Loucy (cell line): Measurements from ENCODE around the gene B9D1.

ENCODE experiments used
- H2AFZ ChIP-seq: fragments of 200-600 bp; sonication (generic); 2 replicates; pipeline ENCODE4 v1.6.0; 2016; ENCODE audit warnings: antibody characterized with exemption, mild to moderate bottlenecking, low read length, moderate library complexity
- H3F3A ChIP-seq: fragments of 200-600 bp; 2 replicates; pipeline ENCODE4 v1.6.0; 2016; ENCODE audit warnings: antibody characterized with exemption, low read depth, mild to moderate bottlenecking
- H3K27me3 ChIP-seq: fragments of 200-600 bp; sonication (generic); 2 replicates; pipeline ENCODE4 v1.6.1; 2014; ENCODE audit warnings: low read length, mild to moderate bottlenecking; ENCODE audit not compliant: insufficient read depth, poor library complexity, severe bottlenecking
- H3K36me3 ChIP-seq: fragments of 200-600 bp; sonication (generic); 2 replicates; pipeline ENCODE4 v1.6.1; 2016; ENCODE audit warnings: low read length; ENCODE audit not compliant: insufficient read depth
- H3K4me1 ChIP-seq: fragments of 200-600 bp; sonication (generic); 2 replicates; pipeline ENCODE4 v1.5.1; 2014; ENCODE audit warnings: low read length, mild to moderate bottlenecking; ENCODE audit not compliant: insufficient read depth, poor library complexity, severe bottlenecking
- H3K4me2 ChIP-seq: fragments of 200-600 bp; sonication (generic); 2 replicates; pipeline ENCODE4 v1.6.0; 2014; ENCODE audit warnings: antibody characterized with exemption, low read length, low read depth, mild to moderate bottlenecking; ENCODE audit not compliant: poor library complexity, severe bottlenecking
- H3K4me3 ChIP-seq: fragments of 200-600 bp; sonication (generic); 2 replicates; pipeline ENCODE4 v1.5.1; 2014; ENCODE audit warnings: low read length, mild to moderate bottlenecking, mixed read lengths; ENCODE audit not compliant: poor library complexity, severe bottlenecking
- H3K79me2 ChIP-seq: fragments of 200-600 bp; sonication (generic); 2 replicates; pipeline ENCODE4 v1.6.1; 2014; ENCODE audit warnings: low read length; ENCODE audit not compliant: insufficient read depth
- H3K9ac ChIP-seq: fragments of 200-600 bp; sonication (generic); 2 replicates; pipeline ENCODE4 v1.6.0; 2014; ENCODE audit warnings: mild to moderate bottlenecking, low read depth, low read length, moderate library complexity; ENCODE audit not compliant: poor library complexity, severe bottlenecking
- H3K9me2 ChIP-seq: fragments of 200-600 bp; sonication (generic); replicated peaks from 2 replicates; pipeline ENCODE4 v1.6.1; 2016; ENCODE audit warnings: low read depth, low read length, mixed read lengths
- H3K9me3 ChIP-seq: fragments of 200-600 bp; sonication (generic); 2 replicates; pipeline ENCODE4 v1.6.1; 2014; ENCODE audit warnings: mild to moderate bottlenecking, antibody characterized with exemption, low read length, low read depth; ENCODE audit not compliant: insufficient read depth
- H4K20me1 ChIP-seq: fragments of 200-600 bp; sonication (generic); 2 replicates; pipeline ENCODE4 v1.6.0; 2014; ENCODE audit warnings: antibody characterized with exemption, low read length, mild to moderate bottlenecking; ENCODE audit not compliant: insufficient read depth, poor library complexity, severe bottlenecking
- EZH2phosphoT487 ChIP-seq: fragments of 200-600 bp; IDR thresholded peaks from 2 replicates; pipeline ENCODE4 v1.6.1; 2018; ENCODE audit warnings: antibody characterized with exemption, mild to moderate bottlenecking, moderate library complexity, borderline replicate concordance
- TF ChIP-seq, protein P1 (sequence below): fragments of 200-600 bp; sonication (generic); conservative IDR thresholded peaks from 2 replicates; pipeline ENCODE4 v1.5.1; 2014; ENCODE audit warnings: mild to moderate bottlenecking, antibody characterized with exemption, low read length

B9D1 gene

DNA sequence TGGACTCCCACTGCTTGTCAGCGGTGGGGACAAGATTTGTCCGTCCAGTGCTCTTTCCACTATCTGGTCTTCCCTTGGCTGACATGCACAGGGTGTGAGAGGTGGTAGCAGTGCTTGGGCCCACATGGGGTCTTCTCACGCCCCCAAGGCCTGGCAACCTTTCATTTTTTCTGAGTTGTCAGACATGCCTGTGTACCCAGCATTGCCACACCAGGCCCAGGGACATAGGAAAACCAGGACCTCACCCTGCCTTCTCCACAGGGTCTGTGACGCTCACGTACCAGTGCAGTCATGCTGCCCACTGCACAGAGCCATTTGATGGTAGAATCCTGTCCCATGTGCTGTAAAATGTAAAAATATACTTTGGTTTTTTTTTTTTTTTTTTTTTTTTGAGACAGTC, 57.8 kb downstream of the B9D1 start:
- Histone ChIP-seq H3F3A (no peaks in the 10 kb centered on the region), H2AFZ (no peak overlapping the region), H3K36me3 (no peaks in the 10 kb centered on the region), H3K79me2 (no peaks in the 10 kb centered on the region), H3K4me1 (peaks cover 41% of the 10 kb centered on the region), H4K20me1 (no peaks in the 10 kb centered on the region), H3K4me2 (no peak overlapping the region), H3K27me3 (no peaks in the 10 kb centered on the region), H3K9ac (no peak overlapping the region), H3K9me2 (no peaks in the 10 kb centered on the region), H3K4me3 (no peak overlapping the region), H3K9me3 (no peaks in the 10 kb centered on the region)
- TF ChIP-seq EZH2phosphoT487, result no peak
- TF ChIP-seq, protein P1, sequence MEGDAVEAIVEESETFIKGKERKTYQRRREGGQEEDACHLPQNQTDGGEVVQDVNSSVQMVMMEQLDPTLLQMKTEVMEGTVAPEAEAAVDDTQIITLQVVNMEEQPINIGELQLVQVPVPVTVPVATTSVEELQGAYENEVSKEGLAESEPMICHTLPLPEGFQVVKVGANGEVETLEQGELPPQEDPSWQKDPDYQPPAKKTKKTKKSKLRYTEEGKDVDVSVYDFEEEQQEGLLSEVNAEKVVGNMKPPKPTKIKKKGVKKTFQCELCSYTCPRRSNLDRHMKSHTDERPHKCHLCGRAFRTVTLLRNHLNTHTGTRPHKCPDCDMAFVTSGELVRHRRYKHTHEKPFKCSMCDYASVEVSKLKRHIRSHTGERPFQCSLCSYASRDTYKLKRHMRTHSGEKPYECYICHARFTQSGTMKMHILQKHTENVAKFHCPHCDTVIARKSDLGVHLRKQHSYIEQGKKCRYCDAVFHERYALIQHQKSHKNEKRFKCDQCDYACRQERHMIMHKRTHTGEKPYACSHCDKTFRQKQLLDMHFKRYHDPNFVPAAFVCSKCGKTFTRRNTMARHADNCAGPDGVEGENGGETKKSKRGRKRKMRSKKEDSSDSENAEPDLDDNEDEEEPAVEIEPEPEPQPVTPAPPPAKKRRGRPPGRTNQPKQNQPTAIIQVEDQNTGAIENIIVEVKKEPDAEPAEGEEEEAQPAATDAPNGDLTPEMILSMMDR, result no peak

DNA sequence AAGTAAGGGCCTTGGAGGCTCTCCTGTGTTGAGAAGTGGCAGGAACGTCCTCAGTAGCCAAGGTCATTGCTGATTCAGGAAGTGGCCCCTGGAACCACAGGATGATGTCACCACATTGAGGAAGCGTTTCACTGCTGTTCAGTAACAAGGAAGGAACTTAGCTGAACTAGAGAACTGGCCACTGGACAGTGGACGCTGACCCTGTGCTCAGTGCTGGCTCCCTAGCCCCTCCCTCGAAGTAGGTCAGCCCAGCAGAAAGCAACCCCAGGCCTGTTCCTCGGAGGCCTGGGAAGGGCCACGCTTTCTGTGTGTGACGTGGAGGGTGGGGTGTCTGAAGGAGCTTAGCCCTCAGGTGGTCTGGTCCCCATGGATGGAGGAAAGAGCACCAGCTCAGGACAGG, 58.3 kb downstream of the B9D1 start:
- peak overlapping the region; percentile 33 for H3K4me2 ChIP-seq
- H2AFZ ChIP-seq, result no peak overlapping the region
- no peak for TF ChIP-seq EZH2phosphoT487
- TF ChIP-seq, protein P1, result no peak
- H3K4me1 ChIP-seq, result peaks cover 41% of the 10 kb centered on the region
- H3K27me3 ChIP-seq, result peaks cover 3% of the 10 kb centered on the region
- no peaks in the 10 kb centered on the region for H3K9me2 ChIP-seq
- no peaks in the 10 kb centered on the region for H3K36me3 ChIP-seq
- no peak overlapping the region for H3K4me3 ChIP-seq
- H3F3A ChIP-seq, result no peaks in the 10 kb centered on the region
- H3K79me2 ChIP-seq, result no peaks in the 10 kb centered on the region
- no peaks in the 10 kb centered on the region for H3K9me3 ChIP-seq
- no peak overlapping the region for H3K9ac ChIP-seq
- H4K20me1 ChIP-seq, result no peaks in the 10 kb centered on the region

DNA sequence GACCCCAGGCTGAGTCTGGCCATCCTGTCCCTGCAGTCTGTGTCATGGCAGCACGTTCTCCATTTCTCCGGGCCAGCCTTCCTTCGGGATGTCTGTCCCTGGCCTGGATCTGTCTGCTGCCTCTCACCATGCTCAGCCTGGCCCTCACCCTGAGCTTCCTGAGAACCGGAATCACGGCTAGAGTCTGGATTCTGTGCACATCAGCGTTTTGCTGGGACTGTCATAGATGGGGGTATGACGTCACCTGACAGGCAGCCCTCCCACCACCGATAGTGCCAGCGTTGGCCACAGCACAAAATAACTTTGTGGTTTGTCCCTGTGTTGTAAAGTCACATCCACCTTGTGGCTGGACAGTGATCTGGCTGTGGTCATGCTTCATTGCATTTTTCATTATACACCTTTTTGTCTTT, 59.2 kb downstream of the B9D1 start:
- Histone ChIP-seq H3K9me3 (no peaks in the 10 kb centered on the region), H3K4me2 (no peak overlapping the region), H3K36me3 (no peaks in the 10 kb centered on the region), H3K9ac (no peak overlapping the region), H2AFZ (no peak overlapping the region), H3K79me2 (no peaks in the 10 kb centered on the region), H3K27me3 (peaks cover 4% of the 10 kb centered on the region), H4K20me1 (no peaks in the 10 kb centered on the region), H3K4me1 (peaks cover 41% of the 10 kb centered on the region), H3F3A (no peaks in the 10 kb centered on the region), H3K4me3 (no peak overlapping the region), H3K9me2 (no peaks in the 10 kb centered on the region)
- TF ChIP-seq EZH2phosphoT487, result no peak
- TF ChIP-seq, protein P1, result no peak
